HepG2 (cell line): Measurements from ENCODE around the gene CRLF1. TPM values are rescaled to one million over a fixed set of nuclear protein-coding genes. Genes with fewer than 3 reads are reported as not detected.
A peak's percentile ranks its signal among the peaks of the same experiment; 100 is the strongest.

ENCODE experiments used
- ATAC-seq: fragments of 200-7000 bp; cut with Tn5 transposase; 3 replicates; pipeline ENCODE4 v1.9.1; 2020; ENCODE audit warnings: mild to moderate bottlenecking, moderate library complexity
- BruUV-seq: library from RNA; stranded (reverse); fragments of 400-500 nt; replicated peaks from 2 replicates; lab custom pipeline; 2021; lab: Mats Ljungman, UMichigan
- CTCF ChIA-PET: fragments of 300-600 bp; formaldehyde crosslinking; extraction: SDS; loops from one replicate; lab custom pipeline; 2021; ENCODE audit warnings: low total read pairs, inconsistent platforms, low intra/inter-chr PET ratio; lab: Yijun Ruan, JAX
- POLR2A ChIA-PET: fragments of 350-600 bp; sonication (Branson Sonifier 250); formaldehyde crosslinking; loops from one replicate; lab custom pipeline; 2020; ENCODE audit warnings: antibody characterized with exemption, inconsistent platforms; lab: Yijun Ruan, JAX
- DNase-seq: peaks from one replicate; pipeline ENCODE4 v3.0.0-alpha.2; 2015; ENCODE audit warnings: low spot score
- FAIRE-seq: peaks from 3 replicates; lab custom pipeline; 2011; peaks lifted over from hg19 to GRCh38; lab: Jason Lieb, UNC
- H2AFZ ChIP-seq: one replicate; pipeline ENCODE4 v1.6.1; 2011; ENCODE audit warnings: low read length, inconsistent platforms
- H3K27ac ChIP-seq: fragments of 300-600 bp; 3 replicates; pipeline ENCODE4 v1.8.0; 2011; ENCODE audit warnings: mixed run types, mild to moderate bottlenecking, mixed read lengths, low read length, inconsistent platforms; ENCODE audit not compliant: insufficient read depth; ENCODE audit errors: extremely low read length
- H3K27me3 ChIP-seq, 2 experiments: fragments of 200-600 bp in 1 of 2; 2 replicates in 1 of 2; 3 replicates in 1 of 2; pipeline versions ENCODE4 v1.6.0 to v1.8.0; 2011; ENCODE audit warnings: low read length in 2 of 2, mild to moderate bottlenecking in 2 of 2, moderate library complexity in 2 of 2, inconsistent platforms in 1 of 2; ENCODE audit not compliant: insufficient read depth in 2 of 2, control insufficient read depth in 1 of 2
- H3K36me3 ChIP-seq, 2 experiments: fragments of 200-600 bp in 1 of 2; replicated peaks in 1 of 2; 2 replicates in 1 of 2; 3 replicates in 1 of 2; pipeline versions ENCODE4 v1.5.1 to v1.8.0; 2011; ENCODE audit warnings: low read length in 2 of 2, inconsistent platforms in 1 of 2; ENCODE audit not compliant: insufficient read depth in 2 of 2, control insufficient read depth in 1 of 2
- H3K4me1 ChIP-seq: 2 replicates; pipeline ENCODE4 v1.5.1; 2012; ENCODE audit warnings: low read length, inconsistent platforms; ENCODE audit not compliant: insufficient read depth
- H3K4me2 ChIP-seq: 2 replicates; pipeline ENCODE4 v1.6.0; 2011; ENCODE audit warnings: low read depth, low read length, inconsistent platforms
- H3K4me3 ChIP-seq, 3 experiments: fragments of 200-600 bp in 1 of 3; sonication (generic), shearing (Covaris generic) in 1 of 3; replicated peaks in 1 of 3; 2 replicates each; pipeline ENCODE4 v1.5.1; 2011 to 2016; ENCODE audit warnings: low read length in 3 of 3, inconsistent platforms in 2 of 3, low read depth in 2 of 3, mild to moderate bottlenecking in 2 of 3, control low read depth in 1 of 3, mixed read lengths in 1 of 3; ENCODE audit not compliant: insufficient read depth in 1 of 3
- H3K79me2 ChIP-seq: one replicate; pipeline ENCODE4 v1.6.1; 2011; ENCODE audit warnings: low read length, inconsistent platforms; ENCODE audit not compliant: insufficient read depth
- H3K9ac ChIP-seq: 2 replicates; pipeline ENCODE4 v1.6.0; 2011; ENCODE audit warnings: mild to moderate bottlenecking, low read depth, low read length, inconsistent platforms; ENCODE audit not compliant: insufficient read depth
- H3K9me3 ChIP-seq: 2 replicates; pipeline ENCODE4 v1.5.1; 2012; ENCODE audit warnings: mild to moderate bottlenecking, low read length
- H4K20me1 ChIP-seq: 2 replicates; pipeline ENCODE4 v1.6.0; 2011; ENCODE audit warnings: inconsistent platforms, mild to moderate bottlenecking, low read length, moderate library complexity; ENCODE audit not compliant: insufficient read depth
- ATF2 ChIP-seq: sonication (generic); formaldehyde crosslinking; IDR thresholded peaks from 2 replicates; pipeline ENCODE4 v1.4.0; 2020; ENCODE audit warnings: missing genetic modification reagents
- HNF4A ChIP-seq: sonication (generic); formaldehyde crosslinking; IDR thresholded peaks from 2 replicates; pipeline ENCODE4 v1.4.0; 2020; ENCODE audit warnings: missing genetic modification reagents
- KDM1A ChIP-seq: IDR thresholded peaks from 2 replicates; pipeline ENCODE4 v1.6.1; 2016; ENCODE audit warnings: missing compliant biosample characterization
- KDM5B ChIP-seq: sonication (generic); formaldehyde crosslinking; IDR thresholded peaks from 2 replicates; pipeline ENCODE4 v1.4.0; 2020; ENCODE audit warnings: missing genetic modification reagents, mild to moderate bottlenecking, borderline replicate concordance
- PHF20 ChIP-seq: sonication (generic); formaldehyde crosslinking; IDR thresholded peaks from 2 replicates; pipeline ENCODE4 v1.5.0; 2020; ENCODE audit warnings: mild to moderate bottlenecking, missing genetic modification reagents
- SNRNP70 ChIP-seq: fragments of 200-400 bp; formaldehyde crosslinking; IDR thresholded peaks from 2 replicates; pipeline ENCODE4 v1.6.1; 2017; ENCODE audit warnings: mild to moderate bottlenecking, low read depth, low read length, moderate library complexity
- ZBTB7B ChIP-seq: sonication (generic); formaldehyde crosslinking; IDR thresholded peaks from 2 replicates; pipeline ENCODE4 v1.4.0; 2020; ENCODE audit warnings: missing genetic modification reagents
- ZEB1 ChIP-seq: IDR thresholded peaks from 2 replicates; pipeline ENCODE4 v1.6.1; 2012; ENCODE audit warnings: mild to moderate bottlenecking, low read depth, inconsistent platforms; ENCODE audit not compliant: insufficient replicate concordance
- ZKSCAN1 ChIP-seq: fragments of 150-350 bp; IDR thresholded peaks from 2 replicates; pipeline ENCODE4 v1.6.1; 2014; ENCODE audit warnings: low read length
- ZMYM2 ChIP-seq: sonication (generic); formaldehyde crosslinking; IDR thresholded peaks from 2 replicates; pipeline ENCODE4 v1.8.0; 2022; ENCODE audit warnings: mild to moderate bottlenecking, missing genetic modification reagents
- ZNF468 ChIP-seq: sonication (generic); formaldehyde crosslinking; IDR thresholded peaks from 2 replicates; pipeline ENCODE4 v1.8.0; 2022; ENCODE audit warnings: mild to moderate bottlenecking, moderate library complexity, missing genetic modification reagents
- ZNF597 ChIP-seq: sonication (generic); formaldehyde crosslinking; IDR thresholded peaks from 2 replicates; pipeline ENCODE4 v1.5.0; 2020; ENCODE audit warnings: missing genetic modification reagents
- ZNF646 ChIP-seq: sonication (generic); formaldehyde crosslinking; IDR thresholded peaks from 2 replicates; pipeline ENCODE4 v1.9.0; 2021; ENCODE audit warnings: mild to moderate bottlenecking, missing genetic modification reagents
- ZNF746 ChIP-seq: sonication (generic); formaldehyde crosslinking; IDR thresholded peaks from 2 replicates; pipeline ENCODE4 v1.8.0; 2022; ENCODE audit warnings: mild to moderate bottlenecking, missing genetic modification reagents
- WGBS: methylation state at CpG from one replicate; pipeline ENCODE4 v1.1.6; 2017; ENCODE audit warnings: low lambda C conversion rate; 5-methylcytosine and 5-hydroxymethylcytosine counted together
- in situ Hi-C: cut with HindIII; loops from 2 replicates; pipeline ENCODE4 v1.10.0; 2017; ENCODE audit warnings: low pct_unique_long_range_greater_than_20kb; ENCODE audit not compliant: extremely low pct_ligation_motif_present
- intact Hi-C: fragments of 100-400 bp; cut with micrococcal nuclease; formaldehyde crosslinking; loops from one replicate; pipeline ENCODE4 v1.10.0; 2022; ENCODE audit not compliant: unreplicated experiment
- polyA plus RNA-seq, 8 experiments: library from polyadenylated mRNA; depleted of rRNA in 3 of 8; stranded (reverse) in 7 of 8; unstranded in 1 of 8; fragments of >200 nt; fragmentation: Illumina TruSeq in 4 of 8; extraction: Trizol in 4 of 8; gene quantifications; 2 replicates each; pipeline versions ENCODE4 v1.2.1 to v1.2.3, GENCODE V29; 2011 to 2016; ENCODE audit warnings: low read depth in 4 of 8, missing spikeins in 1 of 8, mixed read lengths in 1 of 8; ENCODE audit not compliant: insufficient read depth in 1 of 8
- total RNA-seq, 5 experiments: library from RNA; depleted of rRNA; stranded (reverse); fragments of >200 nt; fragmentation: Illumina TruSeq; extraction: Trizol; gene quantifications; 2 replicates each; pipeline ENCODE4 v1.2.3, GENCODE V29; 2016; ENCODE audit warnings: low read depth in 1 of 5

Gene CRLF1
- total and polyA plus RNA-seq, 2 of the 13 experiments (the other 11 are each of a cell fraction or from before 2014, with no cell fraction given): 217 to 296 TPM

GRCh38 chr19:18635831-18636182 is 29.2 kb upstream of the CRLF1 start (continued):
- no peak for TF ChIP-seq ATF2 (CRISPR knock-in tag)
- TF ChIP-seq PHF20 (CRISPR knock-in tag): no peak
- TF ChIP-seq ZNF597 (CRISPR knock-in tag): no peak
- TF ChIP-seq ZBTB7B (CRISPR knock-in tag): no peak

GRCh38 chr19:18634612-18635297 is 28.2 kb upstream of the CRLF1 start:
- peak overlapping the region in 1 of 3 experiments; percentile 29; a peak in 1 of 6 replicates for H3K4me3 ChIP-seq
- H2AFZ ChIP-seq: no peak overlapping the region
- H3K27ac ChIP-seq: no peak overlapping the region
- ATAC-seq (no peak; the same call in 2 of the 3 replicates), FAIRE-seq (peak; percentile 26), DNase-seq (peak; percentile 45)
- H3K9me3 ChIP-seq: no peaks in the 10 kb centered on the region
- BruUV-seq: no TSS peak
- peak overlapping the region; percentile 53 for H3K4me2 ChIP-seq
- H3K9ac ChIP-seq: no peak overlapping the region
- ChIA-PET POLR2A (no interaction called here), CTCF (interaction anchor here (1.0 kb wide), 1 partner anchor 115 kb away, joined by 3 read pairs; no protein-coding TSS in a partner anchor)
- WGBS: under 1% methylated on average over 6 of the region's 12 CpGs
- peaks cover 5% of the 10 kb centered on the region for H3K79me2 ChIP-seq
- peaks cover 0 to 11% of the 10 kb centered on the region in 2 experiments; a peak in 2 of 5 replicates for H3K27me3 ChIP-seq
- H4K20me1 ChIP-seq: no peaks in the 10 kb centered on the region
- intact Hi-C loops: no loop called here
- H3K4me1 ChIP-seq: peaks cover 40% of the 10 kb centered on the region
- in situ Hi-C loops: no loop called here
- H3K36me3 ChIP-seq: no peaks in the 10 kb centered on the region
- TF ChIP-seq KDM1A (CRISPR knock-in tag) (peak; percentile 71; the same call in 1 of the 2 replicates), ZMYM2 (CRISPR knock-in tag) (0 out of 2 replicates have a peak, but pooled peaks have one; percentile 34), ZNF468 (no peak), ZNF646 (CRISPR knock-in tag) (peak; percentile 57), KDM5B (CRISPR knock-in tag) (0 out of 2 replicates have a peak, but pooled peaks have one; percentile 11), ZEB1 (no peak), ZNF746 (CRISPR knock-in tag) (no peak), ZKSCAN1 (peak; percentile 91), HNF4A (CRISPR knock-in tag) (0 out of 2 replicates have a peak, but pooled peaks have one; percentile 29), SNRNP70 (no peak)
